ENCODE results near the gene NTSR1. TPM values are rescaled to one million over a fixed set of nuclear protein-coding genes. Genes with fewer than 3 reads are reported as not detected.

Gene NTSR1
- total and polyA plus RNA-seq, 9 donors = 0.05 to 0.23 (median 0.08) TPM; not detected in 5

GRCh38 chr20:62800314-62801259 is 92.0 kb downstream of the NTSR1 start:
- DNase-seq = no peak
- intact Hi-C loops (cut with DNase I) = loop anchor here in 1 of 4 donors (5.0 kb wide), 1 partner anchor 393 kb away; the partner anchor contains the start of gene CABLES2
- no peak for TF ChIP-seq POLR2A (IDR thresholded peaks at IDR 0.05)
- no peak for TF ChIP-seq CTCF (IDR thresholded peaks at IDR 0.05)
- TF ChIP-seq EP300 (IDR thresholded peaks at IDR 0.05) = no peak
- peaks cover 4% of the 10 kb centered on the region for H3K4me1 ChIP-seq (ENCODE audit: insufficient read depth)
- no peak overlapping the region for H3K27ac ChIP-seq
- no peaks in the 10 kb centered on the region for H3K36me3 ChIP-seq
- no peaks in the 10 kb centered on the region for H3K27me3 ChIP-seq
- H3K4me3 ChIP-seq = no peak overlapping the region
- H3K9me3 ChIP-seq = no peaks in the 10 kb centered on the region
- 81 to 83% (median 82%) methylated on average over 26 of the region's 26 CpGs for WGBS, 3 donors

GRCh38 chr20:62801284-62802010 is 92.8 kb downstream of the NTSR1 start:
- no peak for TF ChIP-seq EP300 (IDR thresholded peaks at IDR 0.05)
- no peak for TF ChIP-seq CTCF (IDR thresholded peaks at IDR 0.05)
- no peak for TF ChIP-seq POLR2A (IDR thresholded peaks at IDR 0.05)
- Histone ChIP-seq H3K36me3 (no peaks in the 10 kb centered on the region), H3K27ac (no peak overlapping the region), H3K27me3 (no peaks in the 10 kb centered on the region), H3K4me1 (ENCODE audit: insufficient read depth) (peaks cover 10% of the 10 kb centered on the region), H3K9me3 (no peaks in the 10 kb centered on the region), H3K4me3 (no peak overlapping the region)
- intact Hi-C loops (cut with DNase I) = loop anchor here in 1 of 4 donors (5.0 kb wide), 1 partner anchor 394 kb away; the partner anchor contains the start of gene CABLES2
- WGBS, 3 donors = 82 to 88% (median 86%) methylated on average over 15 of the region's 15 CpGs
- DNase-seq = no peak

- no peaks in the 10 kb centered on the region for H3K9me3 ChIP-seq
- intact Hi-C loops (cut with DNase I) = loop anchor here in 1 of 4 donors (5.0 kb wide), 1 partner anchor 395 kb away; the partner anchor contains the start of gene CABLES2
- peaks cover 11% of the 10 kb centered on the region for H3K4me1 ChIP-seq (ENCODE audit: insufficient read depth)
- H3K27ac ChIP-seq = no peak overlapping the region
- H3K36me3 ChIP-seq = no peaks in the 10 kb centered on the region
- no peaks in the 10 kb centered on the region for H3K27me3 ChIP-seq
- no peak overlapping the region for H3K4me3 ChIP-seq
- no peak for TF ChIP-seq CTCF (IDR thresholded peaks at IDR 0.05)
- no peak for TF ChIP-seq POLR2A (IDR thresholded peaks at IDR 0.05)
- TF ChIP-seq EP300 (IDR thresholded peaks at IDR 0.05) = no peak
- 59 to 70% (median 69%) methylated on average over 22 of the region's 22 CpGs for WGBS, 3 donors
- no peak for DNase-seq
Measured at GRCh38 chr20:62802026-62802712, 93.5 kb downstream of the NTSR1 start.

Data from ovary (tissue), 9 donors.